ENCODE data around the gene MCU. TPM values are rescaled to one million over a fixed set of nuclear protein-coding genes. Genes with fewer than 3 reads are reported as not detected.

MCU gene
- total RNA-seq, 4 donors from 2014 or later: 17.6 to 24.9 (median 20.3) TPM

GRCh38 chr10:72889391-72889831, 197.5 kb downstream of the MCU start:
- WGBS, 2 donors (ENCODE audit: low coverage in 1 of 2): 32 to 44% methylated on average over 6 of the region's 6 CpGs
- Histone ChIP-seq H3K27ac (no peak overlapping the region), H3K4me3 (no peak overlapping the region), H3K27me3 (no peaks in the 10 kb centered on the region), H3K9me3 (no peaks in the 10 kb centered on the region), H3K4me1 (no peaks in the 10 kb centered on the region), H3K36me3 (peaks cover 0 to 41% of the 10 kb centered on the region in 2 donors)
- TF ChIP-seq POLR2AphosphoS5 (IDR thresholded peaks at IDR 0.05): no peak
- TF ChIP-seq EP300 (IDR thresholded peaks at IDR 0.05): no peak
- no peak for TF ChIP-seq CTCF (IDR thresholded peaks at IDR 0.05)
- TF ChIP-seq POLR2A (IDR thresholded peaks at IDR 0.05): no peak
- ATAC-seq: no peak

GRCh38 chr10:72890086-72890485, 198.1 kb downstream of the MCU start:
- no peak for TF ChIP-seq CTCF (IDR thresholded peaks at IDR 0.05)
- TF ChIP-seq EP300 (IDR thresholded peaks at IDR 0.05): no peak
- no peak for TF ChIP-seq POLR2A (IDR thresholded peaks at IDR 0.05)
- TF ChIP-seq POLR2AphosphoS5 (IDR thresholded peaks at IDR 0.05): no peak
- no peak overlapping the region for H3K4me3 ChIP-seq
- H3K36me3 ChIP-seq: peaks cover 0 to 37% of the 10 kb centered on the region in 2 donors
- no peak for ATAC-seq
- no peaks in the 10 kb centered on the region for H3K9me3 ChIP-seq
- H3K27me3 ChIP-seq: peaks cover under 1% of the 10 kb centered on the region
- no peak overlapping the region for H3K27ac ChIP-seq
- no peaks in the 10 kb centered on the region for H3K4me1 ChIP-seq
- 81 to 83% methylated on average over 2 of the region's 2 CpGs for WGBS, 2 donors (ENCODE audit: low coverage in 1 of 2)

- H3K27ac ChIP-seq: no peak within 1 kb of the TSS
- H3K4me1 ChIP-seq: no peaks in the 10 kb centered on the region
- H3K4me3 ChIP-seq: no peak within 1 kb of the TSS
- WGBS, 2 donors (ENCODE audit: low coverage in 1 of 2): 53 to 67% methylated on average over 3 to 4 of the region's 4 CpGs
- peaks cover 8% of the 10 kb centered on the region for H3K27me3 ChIP-seq
- no peak for ATAC-seq
- TF ChIP-seq EP300 (IDR thresholded peaks at IDR 0.05) (no peak), POLR2AphosphoS5 (IDR thresholded peaks at IDR 0.05) (no peak), CTCF (IDR thresholded peaks at IDR 0.05) (no peak), POLR2A (IDR thresholded peaks at IDR 0.05) (no peak)
- peaks cover 0 to 5% of the 10 kb centered on the region in 2 donors for H3K36me3 ChIP-seq
- no peaks in the 10 kb centered on the region for H3K9me3 ChIP-seq
These were observed 201.3 kb downstream of the MCU start, which contains the start of gene OIT3 for GRCh38 chr10:72893136-72893798. Gene OIT3, plus strand, starts transcription at chr10:72893739. Its CDS starts 60 bp downstream, at chr10:72893799.

- ATAC-seq: no peak
These were observed 203.4 kb downstream of the MCU start for GRCh38 chr10:72895236-72895850.

More at GRCh38 chr10:72895236-72895850, 203.4 kb downstream of the MCU start:
- Histone ChIP-seq H3K9me3 (no peaks in the 10 kb centered on the region), H3K27ac (no peak overlapping the region), H3K36me3 (no peaks in the 10 kb centered on the region), H3K4me1 (no peaks in the 10 kb centered on the region), H3K27me3 (peaks cover 8% of the 10 kb centered on the region), H3K4me3 (no peak overlapping the region)
- no peak for TF ChIP-seq CTCF (IDR thresholded peaks at IDR 0.05)
- no peak for TF ChIP-seq POLR2A (IDR thresholded peaks at IDR 0.05)
- WGBS, 2 donors (ENCODE audit: low coverage in 1 of 2): 53 to 65% methylated on average over 5 to 9 of the region's 11 CpGs

Measured in gastroesophageal sphincter (tissue), 4 donors.